ENCODE measurements around the gene ZNF217. TPM values are rescaled to one million over a fixed set of nuclear protein-coding genes. Genes with fewer than 3 reads are reported as not detected.
A peak's percentile ranks its signal among the peaks of the same experiment; 100 is the strongest.
"Not testable (repeated sequence)": the region's sequence is repeated elsewhere in the genome, so short reads cannot be mapped to it uniquely, and the experiment has no call there.

Gene ZNF217
- total and polyA plus RNA-seq, 8 donors, result 23.6 to 35.4 (median 26.7) TPM

GRCh38 chr20:53570446-53571276 is 23.0 kb downstream of the ZNF217 start:
- H3K36me3 ChIP-seq, result peaks cover 0 to 98% of the 10 kb centered on the region in 2 donors
- ATAC-seq, result peak; percentile 88

GRCh38 chr20:53569606-53570307 is 23.9 kb downstream of the ZNF217 start:
- intact Hi-C loops (cut with DNase I), result no loop called here
- DNase-seq (no peak), ATAC-seq (no peak)
- Histone ChIP-seq H3K27ac (no peak overlapping the region), H3K36me3 (peaks cover 0 to 98% of the 10 kb centered on the region in 2 donors), H3K9me3 (no peaks in the 10 kb centered on the region), H3K4me3 (no peak overlapping the region), H3K4me1 (no peaks in the 10 kb centered on the region), H3K27me3 (no peaks in the 10 kb centered on the region)
- TF ChIP-seq CTCF (IDR thresholded peaks at IDR 0.05), result no peak

More at GRCh38 chr20:53570446-53571276, 23.0 kb downstream of the ZNF217 start:
- Histone ChIP-seq H3K4me3 (no peak overlapping the region), H3K9me3 (no peaks in the 10 kb centered on the region), H3K4me1 (no peaks in the 10 kb centered on the region), H3K27ac (no peak overlapping the region), H3K27me3 (no peaks in the 10 kb centered on the region)
- TF ChIP-seq CTCF (IDR thresholded peaks at IDR 0.05), result no peak
- DNase-seq, result peak in 1 of 4 donors; percentile 24
- intact Hi-C loops (cut with DNase I), result no loop called here

- H3K36me3 ChIP-seq, result peaks cover 0 to 94% of the 10 kb centered on the region in 2 donors
- intact Hi-C loops (cut with DNase I), result no loop called here
- TF ChIP-seq CTCF (IDR thresholded peaks at IDR 0.05), result no peak
- DNase-seq, result no peak
- H3K9me3 ChIP-seq, result no peaks in the 10 kb centered on the region
- no peak overlapping the region for H3K27ac ChIP-seq
- no peak for ATAC-seq
- no peaks in the 10 kb centered on the region for H3K27me3 ChIP-seq
- H3K4me3 ChIP-seq, result no peak overlapping the region
- no peaks in the 10 kb centered on the region for H3K4me1 ChIP-seq
These were observed 24.6 kb downstream of the ZNF217 start for GRCh38 chr20:53569005-53569404.

GRCh38 chr20:53568351-53568750 is 25.3 kb downstream of the ZNF217 start:
- H3K9me3 ChIP-seq, result no peaks in the 10 kb centered on the region
- H3K36me3 ChIP-seq, result peaks cover 0 to 88% of the 10 kb centered on the region in 2 donors
- no peaks in the 10 kb centered on the region for H3K4me1 ChIP-seq
- intact Hi-C loops (cut with DNase I), result no loop called here
- no peak overlapping the region for H3K27ac ChIP-seq
- no peaks in the 10 kb centered on the region for H3K27me3 ChIP-seq
- DNase-seq, result no peak
- TF ChIP-seq CTCF (IDR thresholded peaks at IDR 0.05), result no peak
- no peak overlapping the region for H3K4me3 ChIP-seq
- no peak for ATAC-seq

GRCh38 chr20:53567379-53567917 is 26.2 kb downstream of the ZNF217 start:
- Histone ChIP-seq H3K4me1 (no peaks in the 10 kb centered on the region), H3K27me3 (no peaks in the 10 kb centered on the region), H3K27ac (no peak overlapping the region), H3K4me3 (no peak overlapping the region), H3K9me3 (no peaks in the 10 kb centered on the region), H3K36me3 (peaks cover 0 to 79% of the 10 kb centered on the region in 2 donors)
- no peak for ATAC-seq
- no peak for TF ChIP-seq CTCF (IDR thresholded peaks at IDR 0.05)
- intact Hi-C loops (cut with DNase I), result no loop called here
- DNase-seq, result no peak

GRCh38 chr20:53566623-53567022 is 27.0 kb downstream of the ZNF217 start:
- peaks cover 0 to 71% of the 10 kb centered on the region in 2 donors for H3K36me3 ChIP-seq
- H3K9me3 ChIP-seq; DNase-seq; ATAC-seq; intact Hi-C loops (cut with DNase I); H3K4me3 ChIP-seq; H3K4me1 ChIP-seq; H3K27me3 ChIP-seq; H3K27ac ChIP-seq: not testable (repeated sequence)
